HG02870 (cell line): Measurements from ENCODE around the gene GNL3.
"Not testable (repeated sequence)": the region's sequence is repeated elsewhere in the genome, so short reads cannot be mapped to it uniquely, and the experiment has no call there.

ENCODE experiments used
- ATAC-seq: cut with Tn5 transposase; IDR thresholded peaks from one replicate; pipeline ENCODE4 v1.9.1; 2021; ENCODE audit warnings: mild to moderate bottlenecking, moderate library complexity; ENCODE audit not compliant: unreplicated experiment

GNL3 gene

GRCh38 chr3:52715714-52716305 lies 30.0 kb downstream of the GNL3 start:
- ATAC-seq, result no peak

GRCh38 chr3:52719618-52720017 lies 33.8 kb downstream of the GNL3 start:
- ATAC-seq, result no peak

DNA sequence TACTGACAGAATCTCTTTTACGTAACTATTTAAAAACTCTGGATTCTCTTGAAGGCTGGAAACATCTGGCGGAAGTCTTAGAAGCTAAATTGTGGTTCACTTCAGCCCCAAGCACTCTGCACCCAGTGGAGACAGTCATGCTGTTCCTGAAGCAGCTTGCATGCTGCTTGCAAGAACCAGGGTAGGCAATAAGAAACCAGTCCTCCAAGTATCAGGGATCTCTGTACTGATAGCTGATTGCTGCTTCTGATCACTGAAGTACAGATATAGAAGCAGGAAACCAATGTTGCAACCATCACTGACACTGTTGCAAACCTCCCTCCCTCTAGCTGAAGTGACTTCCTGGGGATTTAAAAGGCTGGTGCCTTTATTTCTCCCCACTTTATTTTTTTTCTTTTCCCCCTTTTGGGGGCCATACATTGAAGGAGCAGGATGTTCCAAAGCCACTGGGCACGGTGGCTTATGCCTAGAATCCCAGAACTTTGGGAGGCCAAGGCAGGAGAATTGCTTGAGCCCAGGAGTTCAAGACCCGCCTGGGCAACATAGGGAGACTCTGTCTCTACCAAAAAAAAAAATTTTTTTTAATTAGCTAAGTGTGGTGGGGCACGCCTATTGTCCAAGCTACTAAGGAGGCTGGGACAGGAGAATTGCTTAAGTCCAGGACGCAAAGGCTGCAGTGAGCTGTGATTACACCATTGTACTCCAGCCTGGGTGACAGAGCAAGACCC lies 35.3 kb downstream of the GNL3 start:
- no peak for ATAC-seq

- no peak for ATAC-seq
Observed at GRCh38 chr3:52721730-52722008, 35.8 kb downstream of the GNL3 start.

GRCh38 chr3:52722491-52722890 lies 36.7 kb downstream of the GNL3 start:
- no peak for ATAC-seq

GRCh38 chr3:52723935-52724334 lies 38.1 kb downstream of the GNL3 start:
- ATAC-seq, result no peak

GRCh38 chr3:52724511-52724910 lies 38.7 kb downstream of the GNL3 start:
- ATAC-seq, result no peak

- not testable (repeated sequence) for ATAC-seq
Observed at GRCh38 chr3:52728753-52729152, 42.9 kb downstream of the GNL3 start.

- no peak for ATAC-seq
Observed at GRCh38 chr3:52730681-52731080, 44.8 kb downstream of the GNL3 start.

- no peak for ATAC-seq
Observed at GRCh38 chr3:52731590-52731989, 45.8 kb downstream of the GNL3 start.

DNA sequence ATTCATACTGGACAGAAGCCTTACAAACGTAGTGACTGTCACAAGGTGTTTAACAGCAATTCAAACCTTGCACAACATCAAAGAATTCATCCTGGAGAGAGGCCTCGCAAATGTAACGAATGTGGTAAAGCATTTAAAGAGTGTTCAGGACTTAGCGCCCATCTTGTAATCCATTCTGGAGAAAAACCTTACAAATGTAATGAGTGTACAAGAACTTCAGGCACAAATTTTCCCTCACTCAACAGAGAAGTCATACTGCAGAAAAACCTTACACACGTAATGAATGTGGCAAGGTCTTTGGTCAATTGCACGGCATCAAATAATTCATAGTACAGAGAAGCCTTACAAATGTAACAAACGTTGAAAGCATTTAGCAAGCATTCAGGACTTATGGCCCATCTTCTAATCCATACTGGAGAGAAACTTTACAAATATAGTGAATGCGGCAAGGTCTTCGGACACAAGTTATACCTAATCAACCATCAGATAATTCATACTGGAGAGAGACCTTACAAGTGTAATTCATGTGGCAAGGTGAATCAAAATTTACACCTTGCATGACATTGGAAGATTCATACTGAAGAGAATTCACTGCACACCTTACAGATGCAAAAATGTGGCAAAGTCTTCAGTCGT lies 47.5 kb downstream of the GNL3 start:
- ATAC-seq, result no peak

GRCh38 chr3:52739730-52740129 lies 53.9 kb downstream of the GNL3 start:
- no peak for ATAC-seq

DNA sequence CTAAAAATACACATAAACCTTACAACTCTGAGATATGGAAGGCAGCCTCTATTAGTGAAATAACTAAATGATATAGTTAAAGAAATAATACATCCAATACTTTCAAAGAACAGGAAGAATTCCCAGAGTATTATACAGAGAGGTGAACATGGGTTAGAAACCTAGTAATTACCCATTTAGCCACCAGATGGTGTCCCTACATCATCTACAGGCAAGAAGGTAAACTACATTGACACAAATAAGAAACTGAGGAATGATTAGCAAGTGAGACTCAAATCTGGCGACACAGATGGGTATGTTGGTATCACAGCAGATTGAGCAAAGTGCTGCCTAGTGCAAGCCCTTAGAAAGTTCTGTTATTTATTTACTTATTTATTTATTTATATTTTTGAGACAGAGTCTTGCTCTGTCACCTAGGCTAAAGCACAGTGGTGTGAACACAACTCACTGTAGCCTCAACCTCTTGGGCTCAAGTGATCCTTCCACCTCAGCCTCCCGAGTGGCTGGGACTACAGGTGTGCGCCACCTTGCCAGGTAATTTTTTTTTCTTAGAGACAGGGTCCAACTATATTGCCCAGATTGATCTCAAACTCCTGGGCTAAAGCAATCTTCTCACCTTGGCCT lies 56.7 kb downstream of the GNL3 start:
- ATAC-seq, result no peak

GRCh38 chr3:52743152-52743551 lies 57.3 kb downstream of the GNL3 start:
- no peak for ATAC-seq

- ATAC-seq, result no peak
Observed at GRCh38 chr3:52743721-52744120, 57.9 kb downstream of the GNL3 start.
